ENCODE data around the gene UPK3BL1.
"Not testable (repeated sequence)": the region's sequence is repeated elsewhere in the genome, so short reads cannot be mapped to it uniquely, and the experiment has no call there.

DNA sequence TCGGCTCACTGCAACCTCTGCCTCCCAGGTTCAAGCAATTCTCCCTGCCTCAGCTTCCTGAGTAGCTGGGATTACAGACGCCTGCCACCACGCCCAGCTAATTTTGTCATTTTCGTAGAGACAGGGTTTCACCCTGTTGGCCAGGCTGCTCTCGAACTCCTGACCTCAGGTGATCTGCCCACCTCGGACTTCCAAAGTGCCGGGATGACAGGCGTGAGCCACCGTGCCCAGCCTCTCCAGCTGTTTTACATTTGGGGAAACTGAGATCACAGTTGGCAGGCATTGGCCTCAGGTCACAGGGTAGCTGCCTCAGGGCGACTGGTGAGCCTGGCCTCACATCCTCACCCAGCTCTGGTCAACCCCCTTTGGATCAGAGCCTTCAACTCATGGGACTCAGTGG is 32.9 kb downstream of the UPK3BL1 start:
- TF ChIP-seq, protein P1, sequence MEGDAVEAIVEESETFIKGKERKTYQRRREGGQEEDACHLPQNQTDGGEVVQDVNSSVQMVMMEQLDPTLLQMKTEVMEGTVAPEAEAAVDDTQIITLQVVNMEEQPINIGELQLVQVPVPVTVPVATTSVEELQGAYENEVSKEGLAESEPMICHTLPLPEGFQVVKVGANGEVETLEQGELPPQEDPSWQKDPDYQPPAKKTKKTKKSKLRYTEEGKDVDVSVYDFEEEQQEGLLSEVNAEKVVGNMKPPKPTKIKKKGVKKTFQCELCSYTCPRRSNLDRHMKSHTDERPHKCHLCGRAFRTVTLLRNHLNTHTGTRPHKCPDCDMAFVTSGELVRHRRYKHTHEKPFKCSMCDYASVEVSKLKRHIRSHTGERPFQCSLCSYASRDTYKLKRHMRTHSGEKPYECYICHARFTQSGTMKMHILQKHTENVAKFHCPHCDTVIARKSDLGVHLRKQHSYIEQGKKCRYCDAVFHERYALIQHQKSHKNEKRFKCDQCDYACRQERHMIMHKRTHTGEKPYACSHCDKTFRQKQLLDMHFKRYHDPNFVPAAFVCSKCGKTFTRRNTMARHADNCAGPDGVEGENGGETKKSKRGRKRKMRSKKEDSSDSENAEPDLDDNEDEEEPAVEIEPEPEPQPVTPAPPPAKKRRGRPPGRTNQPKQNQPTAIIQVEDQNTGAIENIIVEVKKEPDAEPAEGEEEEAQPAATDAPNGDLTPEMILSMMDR (IDR thresholded peaks at IDR 0.05), result not testable (repeated sequence)
- TF ChIP-seq, protein P2, sequence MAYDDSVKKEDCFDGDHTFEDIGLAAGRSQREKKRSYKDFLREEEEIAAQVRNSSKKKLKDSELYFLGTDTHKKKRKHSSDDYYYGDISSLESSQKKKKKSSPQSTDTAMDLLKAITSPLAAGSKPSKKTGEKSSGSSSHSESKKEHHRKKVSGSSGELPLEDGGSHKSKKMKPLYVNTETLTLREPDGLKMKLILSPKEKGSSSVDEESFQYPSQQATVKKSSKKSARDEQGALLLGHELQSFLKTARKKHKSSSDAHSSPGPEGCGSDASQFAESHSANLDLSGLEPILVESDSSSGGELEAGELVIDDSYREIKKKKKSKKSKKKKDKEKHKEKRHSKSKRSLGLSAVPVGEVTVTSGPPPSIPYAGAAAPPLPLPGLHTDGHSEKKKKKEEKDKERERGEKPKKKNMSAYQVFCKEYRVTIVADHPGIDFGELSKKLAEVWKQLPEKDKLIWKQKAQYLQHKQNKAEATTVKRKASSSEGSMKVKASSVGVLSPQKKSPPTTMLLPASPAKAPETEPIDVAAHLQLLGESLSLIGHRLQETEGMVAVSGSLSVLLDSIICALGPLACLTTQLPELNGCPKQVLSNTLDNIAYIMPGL (CRISPR knock-in tag; IDR thresholded peaks at IDR 0.05; ENCODE audit: borderline replicate concordance), result not testable (repeated sequence)
- not testable (repeated sequence) for TF ChIP-seq ESRRA (IDR thresholded peaks at IDR 0.05; ENCODE audit: borderline replicate concordance, low read length); JUNB (IDR thresholded peaks at IDR 0.05); EP300 (IDR thresholded peaks at IDR 0.05); CHD2 (IDR thresholded peaks at IDR 0.05; ENCODE audit: low read length, partially characterized antibody); RAD21 (conservative IDR thresholded peaks at IDR 0.05 in 1 of 2, IDR thresholded peaks at IDR 0.05 in 1 of 2); RFX5 (IDR thresholded peaks at IDR 0.05); RNF2 (IDR thresholded peaks at IDR 0.05; ENCODE audit: borderline replicate concordance, low read depth); FOSL2 (IDR thresholded peaks at IDR 0.05); FOSL2 (CRISPR knock-in tag; IDR thresholded peaks at IDR 0.05); CHD4 (IDR thresholded peaks at IDR 0.05; ENCODE audit: borderline replicate concordance)
- TF ChIP-seq, protein P3, sequence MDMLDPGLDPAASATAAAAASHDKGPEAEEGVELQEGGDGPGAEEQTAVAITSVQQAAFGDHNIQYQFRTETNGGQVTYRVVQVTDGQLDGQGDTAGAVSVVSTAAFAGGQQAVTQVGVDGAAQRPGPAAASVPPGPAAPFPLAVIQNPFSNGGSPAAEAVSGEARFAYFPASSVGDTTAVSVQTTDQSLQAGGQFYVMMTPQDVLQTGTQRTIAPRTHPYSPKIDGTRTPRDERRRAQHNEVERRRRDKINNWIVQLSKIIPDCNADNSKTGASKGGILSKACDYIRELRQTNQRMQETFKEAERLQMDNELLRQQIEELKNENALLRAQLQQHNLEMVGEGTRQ (IDR thresholded peaks at IDR 0.05), result not testable (repeated sequence)
- TF ChIP-seq, protein P4, sequence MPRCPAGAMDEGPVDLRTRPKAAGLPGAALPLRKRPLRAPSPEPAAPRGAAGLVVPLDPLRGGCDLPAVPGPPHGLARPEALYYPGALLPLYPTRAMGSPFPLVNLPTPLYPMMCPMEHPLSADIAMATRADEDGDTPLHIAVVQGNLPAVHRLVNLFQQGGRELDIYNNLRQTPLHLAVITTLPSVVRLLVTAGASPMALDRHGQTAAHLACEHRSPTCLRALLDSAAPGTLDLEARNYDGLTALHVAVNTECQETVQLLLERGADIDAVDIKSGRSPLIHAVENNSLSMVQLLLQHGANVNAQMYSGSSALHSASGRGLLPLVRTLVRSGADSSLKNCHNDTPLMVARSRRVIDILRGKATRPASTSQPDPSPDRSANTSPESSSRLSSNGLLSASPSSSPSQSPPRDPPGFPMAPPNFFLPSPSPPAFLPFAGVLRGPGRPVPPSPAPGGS (IDR thresholded peaks at IDR 0.05), result not testable (repeated sequence)
- TF ChIP-seq, protein P5, sequence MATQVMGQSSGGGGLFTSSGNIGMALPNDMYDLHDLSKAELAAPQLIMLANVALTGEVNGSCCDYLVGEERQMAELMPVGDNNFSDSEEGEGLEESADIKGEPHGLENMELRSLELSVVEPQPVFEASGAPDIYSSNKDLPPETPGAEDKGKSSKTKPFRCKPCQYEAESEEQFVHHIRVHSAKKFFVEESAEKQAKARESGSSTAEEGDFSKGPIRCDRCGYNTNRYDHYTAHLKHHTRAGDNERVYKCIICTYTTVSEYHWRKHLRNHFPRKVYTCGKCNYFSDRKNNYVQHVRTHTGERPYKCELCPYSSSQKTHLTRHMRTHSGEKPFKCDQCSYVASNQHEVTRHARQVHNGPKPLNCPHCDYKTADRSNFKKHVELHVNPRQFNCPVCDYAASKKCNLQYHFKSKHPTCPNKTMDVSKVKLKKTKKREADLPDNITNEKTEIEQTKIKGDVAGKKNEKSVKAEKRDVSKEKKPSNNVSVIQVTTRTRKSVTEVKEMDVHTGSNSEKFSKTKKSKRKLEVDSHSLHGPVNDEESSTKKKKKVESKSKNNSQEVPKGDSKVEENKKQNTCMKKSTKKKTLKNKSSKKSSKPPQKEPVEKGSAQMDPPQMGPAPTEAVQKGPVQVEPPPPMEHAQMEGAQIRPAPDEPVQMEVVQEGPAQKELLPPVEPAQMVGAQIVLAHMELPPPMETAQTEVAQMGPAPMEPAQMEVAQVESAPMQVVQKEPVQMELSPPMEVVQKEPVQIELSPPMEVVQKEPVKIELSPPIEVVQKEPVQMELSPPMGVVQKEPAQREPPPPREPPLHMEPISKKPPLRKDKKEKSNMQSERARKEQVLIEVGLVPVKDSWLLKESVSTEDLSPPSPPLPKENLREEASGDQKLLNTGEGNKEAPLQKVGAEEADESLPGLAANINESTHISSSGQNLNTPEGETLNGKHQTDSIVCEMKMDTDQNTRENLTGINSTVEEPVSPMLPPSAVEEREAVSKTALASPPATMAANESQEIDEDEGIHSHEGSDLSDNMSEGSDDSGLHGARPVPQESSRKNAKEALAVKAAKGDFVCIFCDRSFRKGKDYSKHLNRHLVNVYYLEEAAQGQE (IDR thresholded peaks at IDR 0.05), result not testable (repeated sequence)

Measured in A549 (cell line).